Hepatic stellate cell (primary cell): ENCODE results near the gene DPEP2NB.
"Not testable (repeated sequence)": the region's sequence is repeated elsewhere in the genome, so short reads cannot be mapped to it uniquely, and the experiment has no call there.

ENCODE experiments used
- DNase-seq: peaks from one replicate; pipeline ENCODE4 v3.0.0; 2011; ENCODE audit warnings: low spot score

The DPEP2NB gene, protein sequence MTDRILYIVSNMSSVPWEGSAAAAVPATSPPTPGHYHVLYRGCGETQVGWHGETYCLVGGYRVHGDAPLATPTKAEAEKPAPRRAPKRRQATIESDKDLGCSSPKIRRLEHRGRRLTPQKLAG

GRCh38 chr16:68015681-68016080, at the start of gene DPEP2NB:
DPEP2NB (minus strand) TSS chr16:68015911; CDS start chr16:68015770, 141 bp downstream.
- no peak for DNase-seq

DNA sequence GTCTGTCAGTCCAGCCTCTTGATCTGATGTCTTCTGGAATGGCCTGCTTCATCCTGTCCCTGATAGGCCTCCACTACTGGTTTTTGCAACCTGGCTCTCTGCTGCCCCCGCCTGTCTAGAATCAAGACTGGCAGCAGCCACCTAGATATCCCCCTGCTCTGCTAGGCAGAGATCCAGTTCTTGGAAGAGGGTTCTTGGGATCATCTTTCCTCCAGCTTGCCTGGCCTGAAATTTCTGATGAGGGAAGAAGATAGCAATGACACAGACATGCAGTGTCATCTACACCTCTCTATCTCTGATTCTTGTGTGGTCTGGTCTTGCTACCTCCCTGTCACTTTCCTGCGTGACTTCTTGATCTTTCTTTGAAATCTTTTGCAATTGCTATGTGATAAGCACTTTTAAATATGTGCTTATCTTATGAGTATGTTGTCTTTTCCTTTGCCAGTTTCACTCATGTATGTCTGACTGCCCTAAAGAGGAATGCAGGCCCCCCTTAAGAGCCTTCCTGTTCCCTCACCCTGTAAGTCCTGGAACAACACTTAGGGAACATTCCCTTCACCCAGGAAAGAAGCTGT, 49.2 kb upstream of the DPEP2NB start:
- peak; percentile 79 for DNase-seq

DNA sequence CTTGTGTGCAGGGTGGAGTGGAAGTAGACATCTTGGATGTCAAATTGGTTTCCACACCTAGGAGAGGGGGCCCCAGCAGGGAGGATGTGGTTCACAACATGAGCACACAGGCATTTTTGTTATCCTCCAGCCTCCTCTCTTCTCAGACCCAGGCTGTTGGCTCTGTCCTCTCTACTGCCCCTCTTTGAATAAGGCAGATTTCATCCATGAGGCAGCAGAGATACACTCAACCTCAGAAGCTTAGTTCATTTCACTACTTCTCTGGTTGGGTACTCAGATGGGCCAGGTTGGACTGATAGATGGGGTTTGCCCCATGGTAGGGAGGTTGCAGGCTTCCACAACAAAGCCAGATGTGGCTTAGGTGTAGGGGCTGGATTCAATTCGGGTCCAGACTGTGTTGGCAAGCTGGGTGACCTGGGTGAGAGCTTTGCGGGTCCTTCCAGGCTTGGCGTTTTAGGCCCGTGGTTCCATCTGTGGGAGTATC, 47.2 kb upstream of the DPEP2NB start:
- no peak for DNase-seq

- DNase-seq, result no peak
These were observed 45.7 kb upstream of the DPEP2NB start for GRCh38 chr16:68061396-68061795.

DNA sequence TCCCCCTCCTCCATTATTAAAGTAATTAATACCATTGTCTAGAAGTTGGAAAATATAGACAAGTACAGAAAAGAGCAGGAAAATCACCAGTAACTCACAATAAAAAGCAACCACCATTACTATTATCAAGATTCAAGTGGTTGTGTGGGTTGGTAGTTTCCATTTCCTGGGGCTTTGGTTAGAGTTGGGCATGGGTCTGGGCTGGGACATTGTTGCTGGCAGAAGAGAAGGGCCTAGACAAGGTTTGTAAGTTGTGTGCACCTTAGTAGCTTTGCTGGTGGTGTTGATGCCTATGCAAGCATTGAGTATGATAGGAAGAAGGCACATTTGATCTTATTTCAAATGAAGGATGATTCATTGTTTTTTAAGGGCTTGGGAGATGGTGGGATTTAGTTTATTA, 44.1 kb upstream of the DPEP2NB start:
- DNase-seq, result no peak

GRCh38 chr16:68055395-68055794, 39.7 kb upstream of the DPEP2NB start:
- DNase-seq, result no peak

GRCh38 chr16:68049449-68049848, 33.7 kb upstream of the DPEP2NB start:
- DNase-seq, result no peak

GRCh38 chr16:68047987-68048386, 32.3 kb upstream of the DPEP2NB start:
- no peak for DNase-seq

DNA sequence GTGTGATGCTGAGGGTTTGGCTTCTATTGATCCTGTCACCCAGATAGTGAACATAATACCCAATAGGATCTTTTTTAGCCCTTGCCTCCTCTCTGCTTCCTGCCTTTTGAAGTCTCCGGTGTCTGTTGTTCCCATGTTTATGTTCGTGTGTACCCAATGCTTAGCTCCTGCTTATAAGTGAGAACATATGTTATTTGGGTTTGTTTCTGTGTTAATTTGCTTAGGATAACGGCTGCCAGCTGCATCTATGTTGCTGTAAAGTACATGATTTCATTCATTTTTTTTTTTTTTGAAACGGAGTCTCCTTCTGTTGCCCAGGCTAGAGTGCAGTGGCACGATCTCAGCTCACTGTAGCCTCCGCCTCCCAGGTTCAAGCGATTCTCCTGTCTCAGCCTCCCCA, 30.4 kb upstream of the DPEP2NB start:
- no peak for DNase-seq

DNA sequence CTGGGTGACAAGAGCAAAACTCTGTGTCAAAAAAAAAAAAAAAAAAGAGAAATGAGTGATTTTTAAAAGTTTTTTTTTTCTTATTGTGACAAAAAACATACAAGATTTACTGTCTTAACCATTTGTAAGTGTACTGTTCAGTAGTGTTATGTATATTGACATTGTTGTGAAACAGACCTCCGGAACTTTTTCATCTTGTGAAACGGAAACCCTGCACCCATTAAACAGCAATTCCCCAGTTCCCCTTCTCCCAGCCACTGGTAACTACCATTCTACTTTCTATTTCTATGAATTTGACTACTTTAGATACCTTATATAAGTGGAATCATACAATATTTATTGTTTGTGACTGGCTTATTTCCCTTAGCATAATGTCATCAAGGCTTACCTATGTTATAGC, 26.1 kb upstream of the DPEP2NB start:
- DNase-seq, result no peak

DNA sequence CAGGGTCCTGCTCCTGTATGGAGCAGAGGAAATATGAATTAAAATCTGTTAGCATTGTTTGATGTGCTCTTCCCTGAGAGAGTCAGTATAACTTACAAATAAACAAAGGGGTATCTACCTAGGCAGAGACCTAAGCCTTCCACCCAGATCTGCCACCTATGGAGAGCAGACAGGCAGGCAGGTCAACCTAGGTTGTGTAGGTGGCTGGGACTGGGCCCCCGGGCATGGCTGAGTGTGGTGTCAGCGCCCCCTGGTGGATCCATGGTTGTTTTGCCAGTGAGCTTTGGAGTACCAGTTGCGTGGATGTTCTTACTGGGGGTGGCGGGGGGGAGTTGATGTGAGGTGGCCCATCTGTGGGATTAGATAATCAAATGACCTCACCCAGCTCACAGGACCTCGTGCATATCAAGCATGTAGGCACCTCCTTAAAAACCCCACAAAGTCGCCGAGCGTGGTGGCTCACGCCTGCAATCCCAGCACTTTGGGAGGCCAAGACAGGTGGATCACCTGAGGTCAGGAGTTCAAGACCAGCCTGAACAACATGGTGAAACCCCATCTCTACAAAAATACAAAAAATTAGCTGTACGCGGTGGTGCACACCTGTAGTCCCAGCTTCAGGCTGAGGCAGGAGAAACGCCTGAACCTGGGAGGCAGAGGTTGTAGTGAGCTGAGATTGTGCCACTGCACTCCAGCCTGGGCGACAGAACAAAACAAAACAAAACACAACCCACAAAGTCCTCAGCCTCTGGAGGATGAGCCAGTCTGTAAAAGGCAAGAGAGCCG, 25.0 kb upstream of the DPEP2NB start:
- DNase-seq, result peak; percentile 73

DNA sequence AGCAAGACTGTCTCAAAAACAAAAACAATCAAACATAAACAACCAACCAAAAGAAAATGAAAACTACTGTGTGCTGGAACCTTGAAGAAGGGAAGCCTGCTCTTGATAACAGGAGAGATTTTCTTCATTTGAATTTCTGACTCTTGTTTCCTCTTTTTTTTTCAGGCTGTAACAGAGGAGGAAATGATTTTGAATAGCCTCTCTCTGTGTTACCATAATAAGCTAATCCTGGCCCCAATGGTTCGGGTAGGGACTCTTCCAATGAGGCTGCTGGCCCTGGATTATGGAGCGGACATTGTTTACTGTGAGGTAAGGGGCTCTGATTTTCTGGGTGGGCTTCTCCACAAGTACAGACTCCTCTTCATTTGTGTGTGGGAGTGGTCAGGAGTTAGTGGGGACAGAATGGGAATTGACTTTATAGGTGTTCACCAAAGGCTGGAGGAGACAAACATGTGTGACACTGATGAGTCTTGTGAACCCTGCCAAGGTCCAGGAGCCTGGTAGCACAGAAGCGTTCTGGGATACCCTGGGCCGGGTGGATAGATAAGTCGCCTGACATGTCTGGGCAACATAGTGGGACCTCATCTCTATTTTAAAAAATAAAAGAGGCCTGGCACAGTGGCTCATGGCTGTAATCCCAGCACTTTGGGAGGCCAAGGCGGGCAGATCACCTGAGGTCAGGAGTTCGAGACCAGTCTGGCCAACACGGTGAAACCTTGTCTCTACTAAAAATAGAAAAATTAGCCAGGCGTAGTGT, 22.3 kb upstream of the DPEP2NB start:
- no peak for DNase-seq

GRCh38 chr16:68035227-68035626, 19.5 kb upstream of the DPEP2NB start:
- DNase-seq, result no peak

GRCh38 chr16:68033101-68033500, 17.4 kb upstream of the DPEP2NB start:
- no peak for DNase-seq

DNA sequence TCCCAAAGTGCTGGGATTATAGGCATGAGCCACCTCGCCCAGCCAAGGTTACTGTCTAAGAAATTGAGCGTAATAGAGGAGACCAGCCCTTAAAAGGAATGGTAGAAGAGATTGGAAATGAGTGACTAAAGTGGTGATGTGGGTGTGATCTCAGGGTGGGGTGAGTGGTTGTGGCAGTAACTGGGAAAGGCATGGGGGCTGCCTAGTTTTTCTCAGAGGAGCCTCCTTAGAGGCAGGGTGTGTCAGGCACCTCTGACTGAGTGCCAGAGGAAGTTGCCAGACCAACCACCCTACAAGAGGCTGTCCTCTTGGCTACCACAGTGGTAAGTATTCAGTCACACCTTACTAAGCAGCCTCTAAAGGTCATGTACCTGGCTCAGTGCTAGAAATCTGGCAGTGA, 16.2 kb upstream of the DPEP2NB start:
- DNase-seq, result no peak

GRCh38 chr16:68030108-68030507, 14.4 kb upstream of the DPEP2NB start:
- not testable (repeated sequence) for DNase-seq

- DNase-seq, result no peak
These were observed 13.3 kb upstream of the DPEP2NB start for GRCh38 chr16:68028996-68029395.

GRCh38 chr16:68022728-68023537, 7.2 kb upstream of the DPEP2NB start, which contains the start of the genes DDX28 and DUS2:
DDX28 (minus strand) TSS chr16:68023232; CDS start chr16:68023202, 30 bp downstream.
DUS2 (plus strand) TSS chr16:68023284; CDS start chr16:68038024, 14,740 bp downstream.
- peak; percentile 85 for DNase-seq

- no peak for DNase-seq
These were observed 6.6 kb upstream of the DPEP2NB start for GRCh38 chr16:68022278-68022727.

DNA sequence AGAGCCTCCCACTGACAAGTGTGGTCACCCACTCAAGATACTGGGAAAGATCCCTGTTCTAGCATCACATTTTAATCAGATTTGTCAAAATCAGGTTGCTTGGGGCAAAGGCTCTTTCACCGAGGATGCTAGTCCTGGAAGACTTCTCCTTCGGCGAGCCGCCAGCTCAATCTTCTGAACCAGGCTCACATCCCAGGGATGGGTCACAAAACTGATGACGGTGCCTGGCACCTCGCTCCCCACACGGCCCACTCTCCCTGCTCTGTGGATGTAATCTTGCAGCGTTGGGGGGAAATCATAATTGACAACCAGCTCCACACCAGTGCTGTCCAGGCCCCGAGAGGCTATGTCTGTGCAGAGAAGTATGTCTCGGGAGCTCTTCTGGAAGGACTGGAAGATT, 5.8 kb upstream of the DPEP2NB start:
- DNase-seq, result no peak

GRCh38 chr16:68019167-68019680, 3.5 kb upstream of the DPEP2NB start:
- DNase-seq, result no peak
